CD4-positive, alpha-beta T cell treated with Interleukin-17A for 1 hour (primary cell): Measurements from ENCODE around the gene CORO2B.

ENCODE experiments used
- DNase-seq: peaks from one replicate; pipeline ENCODE4 v3.0.0-alpha.2; 2020

The CORO2B gene

GRCh38 chr15:68612503-68612902 lies 33.7 kb downstream of the CORO2B start:
- DNase-seq = no peak

DNA sequence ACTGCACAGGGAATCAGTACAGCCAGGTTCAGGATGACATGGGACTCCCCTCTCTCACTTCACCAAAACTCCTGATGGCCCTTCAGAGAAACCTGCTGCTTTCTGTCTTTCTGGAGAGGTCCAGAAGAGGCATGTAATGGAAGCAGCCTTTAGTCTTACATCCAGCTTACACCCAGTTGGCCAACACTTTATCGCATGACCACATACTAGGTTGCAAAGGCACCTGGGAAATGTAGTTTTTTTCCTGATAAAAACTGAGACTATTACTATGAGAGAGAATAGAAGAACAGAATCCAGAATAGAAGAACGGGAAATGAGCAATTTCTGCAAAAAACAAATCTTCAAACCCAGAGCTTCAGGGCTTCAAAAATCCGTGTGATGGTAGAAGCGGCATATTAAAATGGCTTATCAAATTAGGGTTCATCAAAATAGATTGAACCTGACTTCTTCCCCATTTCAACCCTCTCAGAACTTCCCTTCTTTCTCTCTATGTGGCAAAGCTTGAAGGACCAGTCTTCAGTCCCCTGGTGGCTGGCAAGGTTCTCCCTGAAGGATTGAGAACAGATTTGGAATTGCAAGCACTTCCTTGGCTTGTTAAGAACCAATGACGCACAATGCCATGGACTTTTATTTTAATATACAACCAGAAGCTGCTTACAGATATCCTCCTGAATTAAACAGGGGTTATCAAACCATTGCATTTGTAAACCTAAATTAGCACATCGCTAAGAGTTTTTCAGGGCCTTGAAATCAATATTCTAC lies 34.4 kb downstream of the CORO2B start:
- no peak for DNase-seq

DNA sequence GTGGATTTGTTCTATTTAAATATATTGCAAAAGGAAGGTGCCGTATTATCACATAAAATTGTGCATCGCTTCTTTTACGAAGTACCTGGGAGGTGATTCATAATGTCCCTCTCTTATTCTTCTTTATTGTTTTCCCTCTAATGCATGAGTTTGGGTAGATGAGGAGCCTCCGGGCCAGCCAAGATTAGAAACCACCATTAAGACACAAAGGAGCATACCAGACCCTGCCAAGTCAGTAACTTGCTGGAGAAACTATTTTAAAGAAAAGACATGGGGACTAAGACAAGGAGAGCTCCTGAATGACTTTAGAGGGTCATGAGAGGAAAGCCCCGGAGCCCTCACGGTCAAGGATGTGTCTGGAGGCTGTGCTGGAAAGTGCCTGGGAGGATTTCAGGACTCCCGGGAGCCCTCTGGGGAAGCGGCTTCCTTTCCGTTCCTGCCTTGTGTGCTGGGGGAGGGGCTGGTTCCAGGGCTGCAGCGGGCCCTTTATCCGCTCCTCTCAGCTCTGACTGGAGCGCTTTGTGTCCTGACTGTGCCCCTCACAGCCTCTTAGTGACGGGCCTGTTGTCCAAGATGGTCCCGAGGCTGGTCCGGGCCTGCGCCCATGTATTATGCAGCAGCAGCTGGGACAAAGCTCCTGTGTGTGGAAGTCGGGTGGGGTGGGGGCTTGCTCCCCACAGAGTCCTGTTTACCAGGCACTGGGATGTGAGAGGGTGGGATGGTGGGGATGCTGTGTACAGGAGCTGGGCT lies 35.7 kb downstream of the CORO2B start:
- no peak for DNase-seq

DNA sequence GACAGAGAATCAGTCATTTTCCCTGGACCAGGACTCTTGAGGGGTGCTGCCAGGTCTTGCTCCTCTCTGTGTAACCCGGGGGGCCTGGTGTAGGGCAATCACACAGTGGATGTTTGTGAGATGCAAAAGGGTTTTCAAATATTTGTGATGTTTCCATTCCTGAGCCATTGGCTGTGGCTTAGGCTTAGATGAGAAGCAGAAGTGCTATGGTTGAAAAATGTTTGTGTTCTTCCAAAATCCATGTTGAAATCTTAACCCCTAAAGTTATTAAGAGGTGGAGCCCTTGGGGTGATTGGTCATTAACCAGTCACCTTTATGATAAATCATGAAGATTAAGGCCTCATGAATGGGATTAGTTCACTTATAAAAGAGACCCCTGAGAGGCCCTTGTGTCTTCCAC lies 36.5 kb downstream of the CORO2B start:
- DNase-seq = no peak

- DNase-seq = no peak
Observed at GRCh38 chr15:68615811-68616210, 37.0 kb downstream of the CORO2B start.

DNA sequence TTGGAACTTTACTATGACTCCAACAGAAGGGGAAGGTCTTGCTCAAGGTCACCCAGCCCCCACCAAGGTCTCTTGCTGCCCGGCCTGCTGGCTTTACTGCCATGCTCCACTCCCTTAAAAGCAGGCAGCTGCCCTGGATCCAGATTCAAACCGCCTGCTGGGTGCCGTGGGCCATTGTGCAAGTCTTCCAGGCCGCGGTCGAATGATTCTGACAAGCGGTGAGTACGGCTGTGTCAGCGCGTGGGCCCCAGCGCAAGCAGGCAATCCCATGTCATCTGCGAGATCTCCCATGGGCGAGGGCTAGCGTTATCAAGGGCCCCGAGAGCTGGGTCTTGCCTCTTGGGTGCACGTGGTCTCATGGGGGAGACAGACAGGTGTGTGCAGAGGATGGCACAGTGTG lies 37.6 kb downstream of the CORO2B start:
- DNase-seq = no peak

GRCh38 chr15:68617001-68617400 lies 38.2 kb downstream of the CORO2B start:
- no peak for DNase-seq

GRCh38 chr15:68617777-68618176 lies 39.0 kb downstream of the CORO2B start:
- DNase-seq = no peak

DNA sequence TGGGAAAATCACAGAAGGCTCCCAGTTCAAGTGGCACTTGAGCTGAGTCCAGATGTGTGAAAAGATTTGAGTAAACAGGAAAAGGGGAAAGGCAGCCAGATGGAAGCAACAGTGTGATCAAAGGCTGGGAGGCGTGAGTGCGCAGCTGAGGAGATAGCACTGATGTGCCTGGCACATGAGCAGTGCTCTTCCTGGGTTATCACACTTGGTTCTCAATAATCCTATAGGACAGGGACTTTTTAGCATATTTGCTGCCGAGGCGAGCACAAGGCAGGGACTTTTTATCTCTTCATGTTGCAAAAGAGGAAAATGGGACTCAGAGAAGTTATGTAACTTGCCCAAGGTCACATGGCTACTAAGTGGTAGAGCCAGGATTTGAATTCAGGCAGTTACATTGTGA lies 39.6 kb downstream of the CORO2B start:
- DNase-seq = no peak

DNA sequence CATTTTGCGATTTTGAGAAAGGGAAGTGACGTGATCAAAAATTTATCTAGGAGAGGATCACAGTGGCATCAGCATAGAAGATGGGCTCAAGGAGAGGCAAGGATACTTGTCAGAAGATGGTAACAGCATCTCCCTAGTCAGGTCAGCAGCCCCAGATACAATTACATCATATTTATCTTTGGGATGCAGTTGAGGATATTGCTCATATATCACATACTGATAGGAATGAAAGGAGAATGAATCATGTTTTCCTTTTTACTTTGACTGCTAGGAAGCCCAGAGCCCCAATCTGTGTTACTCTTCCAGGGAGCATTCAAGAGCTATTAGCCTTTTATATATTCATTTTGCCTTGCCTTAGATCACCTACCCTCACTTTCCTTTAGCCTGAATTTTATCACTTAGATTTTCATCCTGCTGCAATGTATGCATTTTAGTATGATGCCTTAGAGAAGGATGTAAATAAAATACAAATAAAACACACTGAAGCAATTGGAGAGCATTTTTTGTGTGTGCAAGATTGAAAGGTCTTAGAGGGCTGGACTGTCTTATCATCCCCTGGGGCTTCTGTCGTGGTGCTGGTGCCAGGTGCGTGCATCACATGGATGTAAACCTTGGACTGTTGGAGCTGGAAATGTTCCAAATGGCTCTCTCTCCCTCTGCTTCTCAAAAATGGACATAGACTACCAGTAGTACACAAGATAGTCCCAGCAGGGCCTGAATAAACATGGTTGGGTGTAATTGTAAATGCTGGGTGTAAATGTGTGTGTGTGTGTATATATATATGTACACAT lies 40.3 kb downstream of the CORO2B start:
- no peak for DNase-seq

GRCh38 chr15:68620721-68621527 lies 42.1 kb downstream of the CORO2B start:
- no peak for DNase-seq

DNA sequence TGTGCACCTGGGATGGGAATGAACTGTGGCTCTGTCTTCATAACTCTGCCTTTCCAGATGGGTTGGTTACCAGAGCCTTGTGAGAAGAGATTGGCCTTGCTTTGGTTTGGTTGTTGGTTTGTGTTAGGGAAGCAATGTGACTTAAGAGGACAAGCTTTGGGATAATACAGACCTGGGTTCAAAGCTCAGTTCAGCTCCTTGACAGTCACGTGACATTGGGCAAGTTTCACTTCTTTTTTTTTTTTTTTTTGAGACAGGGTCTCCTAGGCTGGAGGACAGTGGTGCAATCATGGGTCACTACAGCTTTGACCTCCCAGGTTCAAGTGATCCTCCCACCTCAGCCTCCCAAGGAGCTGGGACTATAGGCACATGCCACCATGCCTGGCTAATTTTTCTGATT lies 42.7 kb downstream of the CORO2B start:
- DNase-seq = no peak

- no peak for DNase-seq
Observed at GRCh38 chr15:68623301-68623892, 44.6 kb downstream of the CORO2B start.

DNA sequence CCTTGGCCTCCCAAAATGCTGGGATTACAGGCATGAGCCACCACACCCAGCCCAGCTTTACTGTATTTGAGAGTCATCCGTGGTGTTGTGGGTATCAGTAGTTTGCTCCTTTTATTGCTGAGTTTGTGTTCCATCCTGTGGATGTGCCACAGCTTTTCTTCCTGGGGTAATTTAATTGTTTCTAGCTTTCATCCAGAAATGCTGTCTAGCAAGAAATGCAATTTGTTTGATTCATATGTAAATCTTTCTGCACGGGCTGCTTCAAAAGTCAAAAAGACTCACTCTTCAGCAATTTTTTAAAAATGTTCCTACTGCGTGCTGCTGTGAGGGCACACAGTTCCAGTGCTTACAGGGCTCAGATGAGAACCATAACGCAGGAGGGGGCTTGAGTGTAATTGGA lies 47.1 kb downstream of the CORO2B start:
- DNase-seq = no peak

DNA sequence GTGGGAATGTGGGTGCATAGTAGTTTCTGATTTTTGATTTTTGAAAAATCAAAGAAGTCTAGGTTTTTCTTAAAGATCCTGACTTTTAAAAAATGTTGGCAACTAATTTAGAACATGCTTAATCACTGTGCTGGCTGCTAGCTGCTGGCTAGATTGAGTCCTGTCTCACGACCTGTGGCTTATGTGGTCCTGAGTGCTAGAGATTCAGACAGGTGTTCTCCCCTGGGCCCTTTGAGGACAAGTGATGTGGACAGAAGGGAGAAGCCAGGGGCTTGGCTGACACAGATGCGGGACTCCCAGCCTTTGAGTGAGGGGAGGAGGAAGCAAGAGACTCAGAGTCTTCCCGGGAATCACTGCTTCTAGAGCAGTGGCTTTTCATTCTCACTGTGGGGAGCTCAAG lies 47.5 kb downstream of the CORO2B start:
- no peak for DNase-seq

- DNase-seq = no peak
Observed at GRCh38 chr15:68626739-68627138, 47.9 kb downstream of the CORO2B start.

GRCh38 chr15:68627476-68627875 lies 48.7 kb downstream of the CORO2B start:
- no peak for DNase-seq

GRCh38 chr15:68627995-68628394 lies 49.2 kb downstream of the CORO2B start:
- DNase-seq = no peak

GRCh38 chr15:68629519-68630210 lies 50.9 kb downstream of the CORO2B start:
- no peak for DNase-seq

GRCh38 chr15:68630211-68630555 lies 51.4 kb downstream of the CORO2B start:
- DNase-seq = no peak

DNA sequence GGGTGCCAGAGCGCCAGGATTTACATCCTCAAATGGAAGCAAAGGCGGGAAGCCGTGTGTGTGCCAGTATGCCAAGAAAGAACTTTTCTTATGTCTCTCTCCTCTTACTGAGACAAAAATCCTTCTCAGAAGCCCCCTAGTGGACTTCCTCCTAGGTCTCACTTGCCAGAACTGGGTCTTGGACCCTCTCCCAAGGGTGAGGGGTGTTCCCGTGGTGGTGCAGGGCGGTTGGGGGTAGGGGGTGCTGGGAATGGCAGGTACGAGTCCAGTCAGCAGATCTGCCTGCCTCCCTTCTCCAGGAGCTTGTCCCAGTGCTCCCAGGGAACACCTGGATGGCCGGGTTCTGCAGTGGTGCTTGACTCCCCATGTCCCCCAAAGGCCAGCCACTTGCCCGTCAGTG lies 52.0 kb downstream of the CORO2B start:
- no peak for DNase-seq

DNA sequence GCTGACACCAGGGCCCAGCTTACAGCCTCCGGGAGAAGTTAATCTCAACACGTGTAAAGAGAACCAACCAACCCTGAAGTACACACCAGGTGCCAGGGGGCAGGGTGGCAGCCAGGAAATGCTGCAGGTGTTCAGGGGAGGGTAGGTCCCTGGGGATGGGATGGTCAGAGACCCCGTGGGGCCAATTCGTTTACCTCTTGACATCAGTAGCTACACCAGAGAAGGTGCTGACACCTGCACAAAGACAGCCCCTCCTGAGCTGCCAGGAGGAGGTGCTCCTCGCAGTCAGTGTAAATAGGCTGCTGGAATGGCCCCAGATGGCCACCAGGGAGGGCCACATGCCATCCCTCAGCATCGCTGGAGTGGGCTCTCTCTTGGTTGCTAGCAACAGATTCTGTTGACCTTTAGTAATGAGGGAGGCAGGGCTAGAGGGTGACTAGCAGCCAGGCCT lies 52.8 kb downstream of the CORO2B start:
- DNase-seq = no peak
